Ovary (tissue), 9 donors: ENCODE results near the gene MOGAT1. TPM values are rescaled to one million over a fixed set of nuclear protein-coding genes. Genes with fewer than 3 reads are reported as not detected.

Experiments
- DNase-seq, 5 donors: peaks; one replicate each; pipeline ENCODE4 v3.0.0-alpha.2; 2019 to 2020
- H3K27ac ChIP-seq, 2 donors: fragments of 200-600 bp; one replicate each; pipeline versions ENCODE4 v1.5.1 to v1.8.0; 2019 to 2022
- H3K27me3 ChIP-seq: fragments of 200-600 bp; one replicate; pipeline ENCODE4 v1.8.0; 2022
- H3K36me3 ChIP-seq: fragments of 200-600 bp; sonication (generic); one replicate; pipeline ENCODE4 v1.5.1; 2019
- H3K4me1 ChIP-seq: one replicate; pipeline ENCODE4 v1.8.1; 2013; ENCODE audit warnings: mild to moderate bottlenecking, moderate library complexity; ENCODE audit not compliant: insufficient read depth
- H3K4me3 ChIP-seq: fragments of 200-600 bp; sonication (generic); one replicate; pipeline ENCODE4 v1.5.1; 2017
- H3K9me3 ChIP-seq, 2 donors: fragments of 200-600 bp in 1 of 2; sonication (generic) in 1 of 2; one replicate each; pipeline versions ENCODE4 v1.5.1 to v1.8.1; 2013 to 2019; ENCODE audit warnings: mild to moderate bottlenecking in 1 of 2, moderate library complexity in 1 of 2
- EP300 ChIP-seq: sonication (generic); formaldehyde crosslinking; IDR thresholded peaks from one replicate; pipeline ENCODE4 v1.6.1; 2017; ENCODE audit warnings: antibody characterized with exemption
- POLR2A ChIP-seq: fragments of 450-650 bp; IDR thresholded peaks from one replicate; pipeline ENCODE4 v1.6.1; 2017; ENCODE audit warnings: antibody characterized with exemption, mild to moderate bottlenecking, moderate library complexity
- WGBS, 3 donors: extraction: QIAGEN DNeasy Blood & Tissue Kit in 1 of 3; methylation state at CpG; one replicate each; pipeline versions ENCODE4 v1.1.5 to v1.1.7; 2013 to 2017; 5-methylcytosine and 5-hydroxymethylcytosine counted together
- intact Hi-C, 4 donors: fragments of 100-400 bp; cut with DNase I; formaldehyde crosslinking; loops; one replicate each; pipeline versions ENCODE4 v1.11.0 to v1.15.1; 2022 to 2023
- polyA plus RNA-seq, 2 donors: library from polyadenylated mRNA; stranded (reverse); fragments of 200-250 nt in 1 of 2; fragments of 350-450 nt in 1 of 2; fragmentation: Illumina TruSeq in 1 of 2; extraction: RNeasy Lipid Tissue Mini Kit (QIAGEN cat#74804) in 1 of 2; gene quantifications; one replicate each; pipeline ENCODE4 v1.2.3, GENCODE V29; 2013 to 2014
- total RNA-seq, 7 donors: library from RNA; depleted of rRNA in 2 of 7; stranded (reverse); fragments of >200 nt in 2 of 7; fragmentation: NEBNext Ultra II Directional in 3 of 7; extraction: Animal tissue kit (Norgen Biotek cat#: 25700) in 3 of 7; gene quantifications; one replicate each; pipeline versions ENCODE4 v1.1.0 to v1.2.4, GENCODE V29; 2016 to 2023
- TF ChIP-seq, protein P1 (sequence below), 3 donors: fragments of 450-650 bp in 2 of 3; fragments of 200-600 bp in 1 of 3; IDR thresholded peaks; one replicate each; pipeline versions ENCODE4 v1.5.1 to v1.8.0; 2016 to 2022; ENCODE audit warnings: antibody characterized with exemption in 3 of 3, mild to moderate bottlenecking in 1 of 3
- donor health status: DM: no; HTN: no; CAD: no; lungs with moderate emphysema.
- donor health status: DM: no; HTN: no; CAD: no.
- donor health status: Bipolar disorder and iron deficiency.
- donor health status: DM: yes; HTN: yes; CAD: no.
- donor health status: DM: no; HTN: no; CAD: no.
- donor health status: DM: yes; HTN: yes; CAD: no.

MOGAT1 gene
- total and polyA plus RNA-seq, 9 donors: not detected

DNA sequence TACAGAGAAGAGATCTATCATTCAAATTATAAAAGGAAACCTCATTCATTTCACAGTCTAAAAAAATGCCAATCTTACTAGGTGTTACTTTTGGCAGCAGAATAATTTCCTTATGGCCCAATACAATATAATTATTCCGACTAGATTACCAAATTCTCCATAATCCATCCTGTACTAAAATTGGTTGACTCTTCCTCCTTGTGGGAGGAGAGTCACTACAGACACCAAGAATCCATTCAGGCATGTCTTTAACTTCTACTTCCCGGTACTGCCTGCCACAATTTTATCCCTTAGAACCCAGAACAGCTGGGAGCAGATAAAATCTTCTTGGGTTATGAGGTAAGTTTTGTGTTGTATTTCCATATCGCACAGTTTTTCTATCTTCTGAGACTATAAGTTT is 25.4 kb upstream of the MOGAT1 start:
- H3K4me3 ChIP-seq: no peak overlapping the region
- intact Hi-C loops: no loop called here
- no peaks in the 10 kb centered on the region for H3K36me3 ChIP-seq
- no peaks in the 10 kb centered on the region for H3K9me3 ChIP-seq
- no peak for DNase-seq
- 81 to 82% (median 81%) methylated on average over 3 of the region's 3 CpGs for WGBS, 3 donors
- TF ChIP-seq POLR2A (no peak), EP300 (no peak)
- TF ChIP-seq, protein P1, sequence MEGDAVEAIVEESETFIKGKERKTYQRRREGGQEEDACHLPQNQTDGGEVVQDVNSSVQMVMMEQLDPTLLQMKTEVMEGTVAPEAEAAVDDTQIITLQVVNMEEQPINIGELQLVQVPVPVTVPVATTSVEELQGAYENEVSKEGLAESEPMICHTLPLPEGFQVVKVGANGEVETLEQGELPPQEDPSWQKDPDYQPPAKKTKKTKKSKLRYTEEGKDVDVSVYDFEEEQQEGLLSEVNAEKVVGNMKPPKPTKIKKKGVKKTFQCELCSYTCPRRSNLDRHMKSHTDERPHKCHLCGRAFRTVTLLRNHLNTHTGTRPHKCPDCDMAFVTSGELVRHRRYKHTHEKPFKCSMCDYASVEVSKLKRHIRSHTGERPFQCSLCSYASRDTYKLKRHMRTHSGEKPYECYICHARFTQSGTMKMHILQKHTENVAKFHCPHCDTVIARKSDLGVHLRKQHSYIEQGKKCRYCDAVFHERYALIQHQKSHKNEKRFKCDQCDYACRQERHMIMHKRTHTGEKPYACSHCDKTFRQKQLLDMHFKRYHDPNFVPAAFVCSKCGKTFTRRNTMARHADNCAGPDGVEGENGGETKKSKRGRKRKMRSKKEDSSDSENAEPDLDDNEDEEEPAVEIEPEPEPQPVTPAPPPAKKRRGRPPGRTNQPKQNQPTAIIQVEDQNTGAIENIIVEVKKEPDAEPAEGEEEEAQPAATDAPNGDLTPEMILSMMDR (IDR thresholded peaks at IDR 0.05): no peak
- H3K27ac ChIP-seq: no peak overlapping the region
- H3K27me3 ChIP-seq: no peaks in the 10 kb centered on the region
- no peaks in the 10 kb centered on the region for H3K4me1 ChIP-seq

DNA sequence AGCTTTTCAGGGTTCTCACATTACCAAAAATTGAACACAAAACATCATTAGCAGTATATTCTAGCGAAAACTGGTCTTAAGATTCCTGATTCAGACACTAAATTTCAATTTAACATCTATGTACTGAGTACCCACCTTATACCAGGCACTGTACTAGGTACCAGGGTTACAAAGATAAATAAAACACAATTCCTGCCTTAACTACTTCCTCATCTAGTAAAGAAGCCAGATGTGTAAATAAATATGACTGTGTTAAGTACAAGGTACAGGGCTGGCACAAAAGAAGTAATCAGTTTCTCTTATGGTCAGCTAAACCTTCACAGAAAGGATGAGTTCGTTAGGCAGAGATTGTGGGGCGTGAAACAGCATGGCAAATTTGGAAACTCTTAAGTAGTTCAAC is 21.7 kb upstream of the MOGAT1 start:
- DNase-seq: no peak
- intact Hi-C loops: loop anchor here in 1 of 4 donors (10.0 kb wide), 1 partner anchor 1305 kb away; the partner anchor contains the start of gene MRPL44
- no peaks in the 10 kb centered on the region for H3K9me3 ChIP-seq
- no peak for TF ChIP-seq EP300
- TF ChIP-seq, protein P1 (IDR thresholded peaks at IDR 0.05): no peak
- no peak for TF ChIP-seq POLR2A
- H3K36me3 ChIP-seq: no peaks in the 10 kb centered on the region
- H3K4me3 ChIP-seq: no peak overlapping the region
- no peak overlapping the region for H3K27ac ChIP-seq
- peaks cover 4% of the 10 kb centered on the region for H3K4me1 ChIP-seq
- H3K27me3 ChIP-seq: no peaks in the 10 kb centered on the region
- 90 to 93% (median 90%) methylated on average over 3 of the region's 3 CpGs for WGBS, 3 donors

DNA sequence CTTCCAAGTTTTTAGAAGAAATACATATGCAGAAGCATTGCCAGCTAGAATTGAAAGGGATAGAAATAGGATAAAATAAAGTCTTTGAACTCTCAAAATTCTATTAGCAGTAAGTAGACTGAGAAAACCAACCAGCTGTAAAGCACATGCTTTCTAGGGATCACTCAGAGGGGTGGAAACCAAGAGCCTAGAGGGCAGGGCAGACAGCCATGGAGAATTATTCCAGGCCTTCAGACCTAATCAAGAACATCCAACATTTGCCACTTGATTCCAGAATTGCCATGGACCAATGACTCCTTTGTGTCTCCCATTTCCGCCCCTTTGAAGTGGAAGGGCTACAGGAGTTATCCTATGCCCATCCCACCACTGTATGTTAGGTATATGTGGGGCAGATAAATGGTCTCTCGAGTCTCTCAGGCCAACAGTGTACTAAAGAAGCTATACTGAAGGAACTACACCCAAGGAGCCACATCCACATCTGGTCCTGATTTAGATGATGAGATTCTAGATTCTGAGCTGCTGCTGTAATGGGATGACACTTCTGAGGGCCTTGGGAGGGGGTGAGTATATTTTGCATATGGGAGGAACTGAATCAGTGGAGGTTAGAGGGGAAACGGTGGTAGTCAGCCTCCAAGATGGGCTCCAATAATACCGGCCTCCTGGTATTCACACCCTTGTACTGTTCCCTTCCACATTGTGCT is 19.6 kb upstream of the MOGAT1 start:
- intact Hi-C loops: loop anchor here in 1 of 4 donors (10.0 kb wide), 1 partner anchor 1303 kb away; the partner anchor contains the start of gene MRPL44
- TF ChIP-seq EP300 (no peak), POLR2A (no peak)
- TF ChIP-seq, protein P1 (IDR thresholded peaks at IDR 0.05): no peak

DNA sequence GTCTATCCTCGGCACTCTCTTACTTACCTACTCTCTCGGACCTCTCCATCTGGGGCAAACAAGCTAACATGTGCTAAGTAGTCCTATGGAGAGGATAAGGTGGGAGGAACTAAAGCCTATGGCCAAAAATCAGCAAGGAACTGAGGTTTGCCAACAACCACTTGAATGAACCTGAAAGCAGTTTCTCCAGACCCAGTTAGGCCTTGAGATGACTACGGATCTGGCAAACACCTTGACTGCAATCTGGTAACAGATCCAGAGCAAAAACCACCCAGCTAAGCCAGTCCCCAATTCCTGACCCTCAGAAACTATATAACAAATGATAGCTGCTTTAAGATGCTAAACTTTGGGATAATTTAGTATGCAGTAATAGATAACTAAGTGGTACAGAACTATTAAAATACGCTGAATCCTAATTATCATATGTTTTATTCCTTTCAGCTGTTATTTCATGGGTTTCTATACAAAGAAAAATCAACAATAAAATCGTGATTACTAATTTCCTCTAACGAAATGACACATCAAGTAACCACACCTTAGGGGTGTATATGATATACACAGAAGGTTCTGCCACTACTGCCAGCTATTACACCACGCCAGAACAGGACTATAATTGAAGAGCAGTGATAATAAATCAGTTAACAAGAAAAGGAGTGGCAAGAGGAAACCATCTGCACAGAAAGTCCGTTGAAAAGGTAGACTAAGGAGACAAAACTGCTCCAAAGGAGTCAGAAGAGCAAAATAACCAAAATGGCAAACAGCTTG is 18.8 kb upstream of the MOGAT1 start:
- Histone ChIP-seq H3K9me3 (no peaks in the 10 kb centered on the region), H3K4me3 (no peak overlapping the region), H3K27me3 (no peaks in the 10 kb centered on the region), H3K27ac (no peak overlapping the region), H3K4me1 (peaks cover 6% of the 10 kb centered on the region), H3K36me3 (no peaks in the 10 kb centered on the region)
- no peak for DNase-seq
- intact Hi-C loops: loop anchor here in 1 of 4 donors (10.0 kb wide), 1 partner anchor 1302 kb away; the partner anchor contains the start of gene MRPL44
- WGBS, 3 donors: 81 to 84% (median 82%) methylated on average over 8 of the region's 8 CpGs
- TF ChIP-seq EP300 (no peak), POLR2A (no peak)

More for the DNA sequence above, 19.6 kb upstream of the MOGAT1 start:
- WGBS, 3 donors: 90 to 94% (median 92%) methylated on average over 4 of the region's 4 CpGs
- H3K27me3 ChIP-seq: no peaks in the 10 kb centered on the region
- peaks cover 6% of the 10 kb centered on the region for H3K4me1 ChIP-seq
- H3K4me3 ChIP-seq: no peak overlapping the region
- H3K27ac ChIP-seq: no peak overlapping the region
- no peak for DNase-seq
- H3K36me3 ChIP-seq: no peaks in the 10 kb centered on the region
- H3K9me3 ChIP-seq: no peaks in the 10 kb centered on the region
